ENCODE results near the gene ODF2. TPM values are rescaled to one million over a fixed set of nuclear protein-coding genes. Genes with fewer than 3 reads are reported as not detected.
"Not testable (repeated sequence)": the region's sequence is repeated elsewhere in the genome, so short reads cannot be mapped to it uniquely, and the experiment has no call there.

The ODF2 gene
- polyA plus RNA-seq, 3 donors, result 9.9 to 17.2 (median 15.0) TPM

DNA sequence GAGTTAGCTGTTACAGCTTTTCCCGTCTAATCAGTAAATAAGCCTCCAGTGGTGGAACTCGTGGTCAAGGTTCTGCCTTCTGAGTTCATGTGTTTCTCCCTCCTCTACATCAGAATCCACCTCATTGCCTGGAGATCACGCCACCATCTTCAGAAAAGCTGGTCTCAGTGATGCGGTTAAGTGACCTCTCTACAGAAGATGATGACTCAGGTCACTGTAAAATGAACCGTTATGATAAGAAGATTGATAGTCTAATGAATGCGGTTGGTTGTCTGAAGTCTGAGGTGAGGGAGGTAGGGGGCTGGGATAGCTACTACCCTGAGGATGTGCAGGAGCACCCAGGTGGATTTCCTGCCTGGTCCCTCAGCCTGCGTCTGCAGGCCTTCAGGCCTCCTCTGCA, 13.3 kb downstream of the ODF2 start:
- no peak overlapping the region for H3K27ac ChIP-seq (ENCODE audit: low read depth, low read length)
- WGBS, 3 donors, result 85 to 93% (median 92%) methylated on average over 7 of the region's 7 CpGs

DNA sequence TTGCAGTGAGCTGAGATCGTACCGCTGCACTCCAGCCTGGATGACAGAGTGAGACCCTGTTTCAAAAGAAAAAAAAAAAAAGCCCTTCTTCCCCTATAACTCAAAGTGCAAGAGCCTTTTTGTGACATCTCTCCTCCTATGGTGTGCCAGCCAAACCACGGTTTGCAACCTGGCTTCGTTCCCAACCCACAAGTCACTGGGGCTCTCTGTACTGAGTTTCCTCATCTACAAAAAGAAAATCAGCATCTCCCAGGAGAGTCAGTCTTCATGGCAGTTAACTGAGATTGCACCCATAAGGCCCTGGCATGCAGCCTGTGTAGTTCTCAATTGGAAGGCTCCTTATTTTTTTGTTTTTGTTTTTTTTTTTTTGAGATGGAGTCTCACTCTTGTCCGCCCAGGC, 14.8 kb downstream of the ODF2 start:
- WGBS, 3 donors, result 44 to 79% (median 49%) methylated on average over 5 of the region's 5 CpGs

DNA sequence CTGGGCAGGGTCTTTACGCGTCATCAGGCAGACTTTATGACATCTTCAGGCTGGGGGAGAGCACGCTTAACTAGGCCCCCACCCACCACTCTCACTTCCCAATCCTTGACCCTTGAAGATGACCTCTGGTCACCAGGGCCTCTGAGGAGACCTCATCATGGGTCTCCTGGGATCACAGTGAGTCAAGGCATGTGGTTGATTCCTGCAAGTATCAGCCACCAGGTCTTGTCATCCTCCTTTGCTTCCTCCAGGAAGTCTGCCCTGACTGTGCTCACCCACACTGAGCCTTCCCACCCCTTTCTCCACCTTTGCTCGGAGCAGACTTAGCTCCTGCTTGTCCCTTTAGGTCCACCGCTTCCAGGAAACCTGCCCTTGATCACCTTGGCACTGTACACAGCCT, 17.3 kb downstream of the ODF2 start:
- 95 to 100% (median 97%) methylated on average over 5 of the region's 5 CpGs for WGBS, 3 donors
- H3K27ac ChIP-seq (ENCODE audit: low read depth, low read length), result no peak overlapping the region

More for the DNA sequence above, 14.8 kb downstream of the ODF2 start:
- no peak overlapping the region for H3K27ac ChIP-seq (ENCODE audit: low read depth, low read length)

DNA sequence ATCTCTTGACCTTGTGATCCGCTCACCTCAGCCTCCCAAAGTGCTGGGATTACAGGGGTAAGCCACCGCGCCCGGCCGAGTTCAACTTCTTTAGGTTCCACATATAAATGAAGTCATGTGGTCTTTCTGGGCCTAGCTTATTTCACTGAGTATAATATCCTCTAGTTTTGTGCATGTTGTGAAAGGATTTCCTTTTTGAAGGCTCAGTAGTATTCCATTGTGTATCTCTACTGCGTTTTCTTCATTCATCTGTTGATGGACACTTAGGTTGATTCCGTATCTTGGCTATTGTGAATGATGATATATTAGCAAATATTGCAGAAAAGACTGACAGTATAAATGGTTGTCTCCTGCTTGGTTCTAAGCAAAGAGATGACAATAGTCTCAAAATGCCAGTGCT, 20.1 kb downstream of the ODF2 start:
- WGBS, 3 donors, result 97 to 99% (median 98%) methylated on average over 7 of the region's 7 CpGs
- H3K27ac ChIP-seq (ENCODE audit: low read depth, low read length), result no peak overlapping the region

DNA sequence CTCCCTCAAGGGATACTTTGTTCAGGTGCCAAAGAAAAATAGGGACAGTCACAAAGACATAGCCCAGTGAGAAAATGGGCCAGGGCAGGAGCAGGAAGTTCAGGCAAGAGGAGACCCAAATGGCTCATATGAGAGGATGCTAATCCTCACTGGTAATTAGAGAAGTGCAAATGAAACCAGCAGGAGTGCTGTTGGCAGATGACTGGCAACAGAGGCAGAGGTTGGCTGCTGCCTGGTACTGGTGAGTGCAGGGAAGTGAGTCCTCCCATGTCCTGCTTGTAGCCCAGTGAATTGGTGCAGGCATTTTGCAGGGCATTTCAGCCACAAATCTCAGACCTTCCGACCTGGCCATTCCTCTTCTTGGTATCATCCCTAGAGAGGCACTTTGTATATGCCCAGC, 23.5 kb downstream of the ODF2 start:
- no peak overlapping the region for H3K27ac ChIP-seq (ENCODE audit: low read depth, low read length)
- WGBS, 3 donors, result 92 to 100% (median 100%) methylated on average over 1 of the region's 1 CpG

DNA sequence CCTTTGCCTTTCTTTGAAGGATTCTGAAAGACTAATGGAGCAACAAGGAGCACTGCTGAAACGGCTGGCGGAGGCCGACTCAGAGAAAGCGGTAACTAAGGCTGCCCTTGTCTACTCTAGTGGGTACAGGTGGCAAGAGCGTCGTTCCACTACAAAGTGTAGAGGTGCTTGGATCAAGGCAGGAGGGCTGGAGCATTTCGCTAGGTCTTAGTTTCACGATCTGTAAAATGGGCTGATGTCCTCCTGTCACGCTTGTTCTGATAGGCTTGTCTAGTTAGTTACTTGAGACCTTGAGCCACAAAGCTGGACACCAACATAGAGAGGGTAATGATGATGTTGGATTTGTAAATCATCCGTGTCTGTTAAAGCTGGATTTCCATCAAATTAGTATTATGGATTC, 25.8 kb downstream of the ODF2 start:
- H3K27ac ChIP-seq (ENCODE audit: low read depth, low read length), result no peak overlapping the region
- WGBS, 3 donors, result 97 to 98% (median 98%) methylated on average over 10 of the region's 10 CpGs

DNA sequence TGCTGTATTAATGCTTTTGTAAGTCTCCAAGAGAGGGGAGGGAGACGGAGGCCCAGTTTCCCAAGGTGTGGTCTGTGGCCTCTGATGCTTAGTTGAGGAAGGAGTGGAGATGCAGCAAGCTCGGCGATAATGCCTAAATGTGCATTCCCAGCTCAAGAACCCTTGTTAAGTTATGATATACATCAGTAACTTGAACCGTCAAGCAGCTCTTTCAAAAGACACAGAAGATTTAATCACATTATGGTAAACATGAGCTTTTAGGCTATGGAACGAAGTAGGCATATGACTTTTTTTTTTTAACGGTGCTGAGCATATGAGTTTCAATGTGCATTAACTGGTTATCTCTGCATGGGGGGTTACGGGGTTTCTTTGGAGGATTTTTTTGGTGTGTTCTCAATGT, 26.4 kb downstream of the ODF2 start:
- 94 to 98% (median 97%) methylated on average over 7 of the region's 7 CpGs for WGBS, 3 donors
- H3K27ac ChIP-seq (ENCODE audit: low read depth, low read length), result no peak overlapping the region

DNA sequence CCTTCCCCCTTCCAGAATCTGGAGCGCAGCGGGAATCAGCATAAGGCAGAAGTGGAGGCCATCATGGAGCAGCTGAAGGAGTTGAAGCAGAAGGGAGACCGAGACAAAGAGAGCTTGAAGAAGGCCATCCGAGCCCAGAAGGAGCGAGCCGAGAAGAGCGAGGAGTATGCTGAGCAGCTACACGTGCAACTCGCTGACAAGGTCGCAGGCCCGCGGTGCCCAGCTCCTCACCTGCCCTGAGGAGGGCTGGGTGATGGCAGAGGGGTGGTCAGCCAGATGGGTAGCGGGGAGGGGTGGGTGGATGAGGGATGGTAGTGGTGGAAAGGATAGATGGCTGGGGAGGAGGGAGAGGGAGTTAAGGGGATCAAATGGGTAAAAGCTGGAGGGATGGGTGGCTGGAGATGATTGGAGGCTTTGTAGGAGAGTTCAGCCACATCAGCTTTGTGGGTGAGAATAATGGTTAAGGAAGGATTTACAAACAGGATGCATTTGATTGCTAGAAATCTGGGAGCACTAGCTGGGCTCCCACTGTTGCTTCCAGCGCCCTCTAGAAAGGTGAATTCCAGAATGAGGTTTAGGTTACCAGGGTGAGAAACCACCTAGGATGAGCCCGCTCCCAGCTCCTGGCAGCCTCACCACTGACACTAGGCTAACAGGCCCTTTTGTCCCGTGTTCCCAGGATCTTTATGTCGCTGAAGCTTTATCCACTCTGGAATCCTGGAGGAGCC, 29.0 kb downstream of the ODF2 start:
- H3K27ac ChIP-seq (ENCODE audit: low read depth, low read length), result no peak overlapping the region
- WGBS, 3 donors, result 92 to 96% (median 94%) methylated on average over 17 of the region's 17 CpGs

DNA sequence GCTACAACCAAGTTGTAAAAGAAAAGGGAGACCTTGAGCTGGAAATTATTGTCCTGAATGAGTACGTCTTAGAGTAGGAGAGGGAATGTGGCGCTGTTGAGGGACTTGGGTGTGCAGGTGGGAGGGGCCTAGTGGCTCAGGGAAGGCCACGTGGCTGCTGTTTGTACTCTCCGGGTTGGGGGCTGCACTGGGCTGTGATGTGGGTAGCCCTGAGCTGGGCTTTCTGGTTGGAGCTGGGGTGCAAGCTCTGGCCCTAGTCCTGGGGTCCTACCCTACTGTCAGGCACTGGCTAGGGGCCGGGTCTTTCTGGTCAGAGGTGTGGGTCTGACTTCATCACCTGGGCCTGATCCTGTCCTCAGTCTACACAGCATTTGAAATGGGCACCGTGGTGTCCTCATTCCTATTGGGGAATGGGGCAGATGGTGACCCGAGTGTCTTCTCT, 29.6 kb downstream of the ODF2 start:
- 72 to 91% (median 81%) methylated on average over 7 of the region's 7 CpGs for WGBS, 3 donors
- H3K27ac ChIP-seq (ENCODE audit: low read depth, low read length), result no peak overlapping the region

DNA sequence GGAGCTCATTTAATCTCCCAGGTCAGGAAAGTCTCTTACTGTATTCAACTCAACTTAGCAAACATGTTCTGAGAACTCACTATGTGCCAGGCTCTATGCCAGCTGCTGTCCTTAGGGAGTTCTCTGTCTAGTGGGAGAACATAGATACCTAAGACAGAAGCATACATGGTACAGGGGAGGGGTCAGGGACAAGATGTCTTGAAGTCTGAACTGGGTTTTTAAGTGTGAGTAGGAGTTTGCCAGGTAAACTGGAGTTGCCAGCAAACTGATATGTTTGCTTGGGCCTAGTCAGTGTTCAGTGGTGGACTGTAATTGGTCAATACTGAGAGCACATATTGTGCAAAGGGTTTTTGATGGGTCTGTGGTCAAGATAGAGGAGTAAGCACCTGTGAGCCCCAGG, 30.4 kb downstream of the ODF2 start:
- no peak overlapping the region for H3K27ac ChIP-seq (ENCODE audit: low read depth, low read length)

DNA sequence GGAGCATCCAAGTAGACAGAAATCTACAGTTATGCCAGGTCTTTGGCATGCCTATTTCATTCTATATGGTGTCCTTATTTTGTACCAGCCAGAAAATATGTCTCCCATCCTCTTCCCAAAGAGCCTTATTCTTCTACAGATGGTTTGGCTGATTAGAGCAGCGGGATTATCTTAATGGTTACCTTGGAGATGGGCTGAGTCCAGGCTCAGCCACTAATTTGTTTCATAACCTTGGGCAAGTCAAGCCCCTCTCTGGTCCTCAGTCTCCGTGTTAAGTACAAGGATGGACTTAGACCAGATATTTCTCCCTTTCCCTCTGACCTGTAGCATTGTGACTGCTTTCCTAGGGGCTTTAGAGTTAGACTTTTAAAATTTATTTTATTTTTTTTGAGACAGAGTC, 37.6 kb downstream of the ODF2 start:
- no peak overlapping the region for H3K27ac ChIP-seq (ENCODE audit: low read depth, low read length)
- 90 to 96% (median 92%) methylated on average over 2 of the region's 2 CpGs for WGBS, 3 donors

DNA sequence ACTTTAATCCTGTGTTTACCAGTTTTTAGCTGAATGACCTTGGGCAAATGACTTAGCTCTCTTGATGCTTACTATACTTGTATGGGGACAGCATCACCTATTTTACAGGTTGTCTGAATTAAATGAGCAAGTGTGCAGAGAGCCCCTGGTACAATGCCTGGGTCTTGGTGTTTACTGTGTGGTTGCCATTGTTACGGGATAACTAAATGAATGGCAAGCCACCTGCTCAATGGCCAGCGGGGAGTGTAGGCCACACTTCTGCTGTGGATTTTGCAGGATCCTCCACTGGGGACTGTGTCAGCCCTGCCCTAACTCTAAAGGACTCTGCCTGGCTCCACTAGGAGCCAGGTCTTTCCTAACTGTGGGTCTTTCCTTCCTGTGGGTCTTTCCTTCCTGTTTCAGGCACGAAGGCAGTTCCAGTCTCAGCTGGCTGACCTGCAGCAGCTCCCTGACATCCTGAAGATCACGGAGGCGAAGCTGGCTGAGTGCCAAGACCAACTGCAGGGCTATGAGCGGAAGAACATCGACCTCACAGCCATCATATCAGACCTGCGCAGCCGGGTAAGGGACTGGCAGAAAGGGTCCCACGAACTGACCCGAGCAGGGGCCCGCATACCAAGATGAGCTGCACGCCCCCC, 38.4 kb downstream of the ODF2 start:
- WGBS, 3 donors, result 21 to 51% (median 25%) methylated on average over 13 of the region's 13 CpGs
- no peak overlapping the region for H3K27ac ChIP-seq (ENCODE audit: low read depth, low read length)

DNA sequence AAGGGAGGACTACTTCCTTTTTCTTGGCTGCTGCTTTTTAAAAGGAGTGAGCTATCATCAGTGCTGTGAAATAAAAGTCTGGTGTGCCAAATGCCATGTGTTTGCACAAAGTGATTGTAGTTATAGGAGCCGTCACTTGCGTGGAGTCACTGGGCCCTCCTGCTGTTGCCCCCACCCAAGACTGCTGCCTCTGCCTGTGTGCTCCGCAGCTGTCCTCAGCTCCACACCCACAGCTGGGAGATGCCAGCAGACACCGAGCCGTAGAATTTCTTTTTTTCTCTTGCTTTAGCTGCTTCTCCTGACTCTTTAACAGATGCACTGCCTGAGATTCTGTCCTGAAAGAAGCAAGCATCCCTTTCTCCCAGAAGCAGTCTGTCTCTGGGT, 38.9 kb downstream of the ODF2 start:
- no peak overlapping the region for H3K27ac ChIP-seq (ENCODE audit: low read depth, low read length)
- WGBS, 3 donors, result 34 to 53% (median 37%) methylated on average over 5 of the region's 5 CpGs

DNA sequence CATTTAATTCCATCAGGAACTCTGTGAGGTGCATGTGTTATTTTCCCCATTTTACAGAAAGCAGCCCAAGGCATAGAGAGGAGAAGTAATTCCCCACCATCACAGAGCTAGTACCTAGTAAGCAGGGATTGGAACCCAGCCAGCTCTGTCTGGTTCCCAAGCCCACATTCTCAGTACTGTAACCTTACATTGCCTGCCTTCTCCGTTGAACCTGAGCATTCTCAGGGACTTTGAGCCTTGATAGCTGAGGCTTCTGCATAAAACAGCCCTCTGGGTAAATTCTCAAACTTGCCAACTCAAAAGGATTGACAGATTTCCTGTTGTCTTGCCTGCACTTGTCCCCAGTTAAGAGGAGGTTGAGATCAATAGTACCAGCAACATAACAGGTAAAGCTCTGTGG, 39.5 kb downstream of the ODF2 start:
- 22 to 47% (median 26%) methylated on average over 1 of the region's 1 CpG for WGBS, 3 donors
- no peak overlapping the region for H3K27ac ChIP-seq (ENCODE audit: low read depth, low read length)

DNA sequence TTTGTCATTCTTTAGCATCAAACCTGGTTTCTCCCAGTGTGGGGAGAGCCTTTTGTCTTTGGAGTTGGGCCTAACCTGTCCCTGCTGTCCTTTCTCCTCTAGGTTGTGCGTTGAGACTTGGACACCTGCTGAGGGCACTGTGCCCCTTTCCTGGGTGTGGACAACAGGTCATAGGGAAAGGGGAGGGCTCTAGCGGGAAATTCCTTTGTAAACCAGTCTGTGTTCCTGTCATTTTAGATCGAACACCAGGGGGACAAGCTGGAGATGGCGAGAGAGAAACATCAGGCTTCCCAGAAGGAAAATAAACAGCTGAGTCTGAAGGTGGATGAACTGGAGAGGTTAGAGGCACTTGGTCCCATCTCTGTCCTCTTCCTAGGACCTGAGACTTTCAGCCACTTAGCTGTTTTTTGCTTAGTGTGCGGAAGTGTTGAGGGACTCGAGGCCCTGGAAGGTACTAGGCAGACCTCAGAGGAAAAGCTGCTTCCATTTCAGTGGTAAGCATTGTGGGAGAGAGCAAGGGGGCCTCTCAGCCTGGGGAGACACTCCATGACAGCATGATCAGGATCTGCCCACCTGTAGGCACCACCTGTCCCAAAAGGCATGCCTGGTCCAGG, 40.1 kb downstream of the ODF2 start:
- no peak overlapping the region for H3K27ac ChIP-seq (ENCODE audit: low read depth, low read length)
- 77 to 82% (median 79%) methylated on average over 6 of the region's 6 CpGs for WGBS, 3 donors

DNA sequence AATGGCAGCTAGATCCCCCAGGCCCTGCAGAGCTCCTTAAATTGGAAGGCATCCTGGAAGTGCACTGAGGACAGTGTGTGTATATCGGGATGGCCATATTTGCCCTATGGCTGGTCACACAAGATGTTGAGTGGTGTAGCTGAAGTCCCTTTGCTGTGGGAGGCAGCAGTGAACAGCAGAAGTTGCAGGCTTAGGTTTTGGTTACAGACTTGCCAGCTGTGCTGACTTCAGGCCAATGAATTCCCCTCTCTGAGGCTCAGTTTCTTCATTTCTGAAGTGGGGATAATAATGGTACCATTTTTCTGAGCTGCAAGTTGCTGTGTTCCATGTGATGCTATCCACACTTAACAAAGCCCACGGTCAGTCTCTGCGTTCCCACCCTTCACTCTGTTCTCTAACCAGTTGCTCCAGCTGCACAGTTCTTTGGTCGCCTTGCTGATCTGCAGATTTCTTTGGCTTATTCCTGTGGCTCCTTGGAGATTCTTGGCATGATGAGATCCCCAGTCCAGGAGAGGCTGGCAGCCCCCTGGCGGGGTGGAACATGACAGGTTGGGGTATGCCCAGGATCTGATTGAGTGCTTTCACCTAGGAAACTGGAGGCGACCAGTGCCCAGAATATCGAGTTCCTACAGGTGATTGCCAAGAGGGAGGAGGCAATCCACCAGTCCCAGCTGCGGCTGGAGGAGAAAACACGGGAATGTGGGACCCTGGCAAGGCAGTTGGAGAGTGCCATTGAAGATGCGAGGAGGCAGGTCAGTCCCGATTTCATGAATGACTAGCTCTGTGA, 42.2 kb downstream of the ODF2 start:
- 93 to 97% (median 96%) methylated on average over 11 of the region's 11 CpGs for WGBS, 3 donors
- H3K27ac ChIP-seq (ENCODE audit: low read depth, low read length), result no peak overlapping the region

DNA sequence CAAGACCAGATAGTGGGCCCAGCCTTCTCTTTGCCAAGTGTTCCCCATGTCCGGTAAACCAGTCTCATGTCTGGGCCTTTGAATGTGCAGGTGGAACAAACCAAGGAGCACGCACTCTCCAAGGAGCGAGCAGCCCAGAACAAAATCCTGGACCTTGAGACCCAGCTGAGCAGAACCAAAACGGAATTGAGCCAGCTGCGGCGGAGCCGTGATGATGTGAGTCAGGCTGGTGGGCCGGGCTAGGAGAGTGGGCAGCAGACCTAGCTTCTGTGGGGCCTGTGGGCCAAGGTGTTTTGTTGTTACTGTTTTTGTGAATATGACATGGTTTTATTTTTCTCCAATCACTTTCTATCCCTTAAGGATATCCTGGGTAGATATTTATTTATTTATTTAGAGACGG, 43.1 kb downstream of the ODF2 start:
- H3K27ac ChIP-seq (ENCODE audit: low read depth, low read length), result no peak overlapping the region
- 95 to 96% (median 96%) methylated on average over 9 of the region's 9 CpGs for WGBS, 3 donors

DNA sequence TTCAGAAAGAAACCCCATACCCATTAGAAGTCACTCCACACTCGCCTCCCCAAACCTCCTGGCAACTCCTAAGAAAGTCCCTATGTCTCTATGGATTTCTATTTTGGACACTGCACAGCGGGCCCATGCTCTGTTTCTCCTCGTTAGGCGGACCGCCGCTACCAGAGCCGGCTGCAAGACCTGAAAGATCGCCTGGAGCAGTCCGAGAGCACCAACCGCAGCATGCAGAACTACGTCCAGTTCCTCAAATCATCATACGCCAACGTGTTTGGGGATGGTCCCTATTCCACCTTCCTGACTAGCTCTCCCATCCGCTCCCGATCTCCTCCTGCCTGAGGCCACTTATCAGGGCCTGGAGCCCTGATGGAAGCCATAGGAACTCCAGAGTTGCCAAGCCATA, 44.1 kb downstream of the ODF2 start:
- H3K27ac ChIP-seq (ENCODE audit: low read depth, low read length), result no peak overlapping the region
- WGBS, 3 donors, result 93 to 94% (median 94%) methylated on average over 15 of the region's 15 CpGs

DNA sequence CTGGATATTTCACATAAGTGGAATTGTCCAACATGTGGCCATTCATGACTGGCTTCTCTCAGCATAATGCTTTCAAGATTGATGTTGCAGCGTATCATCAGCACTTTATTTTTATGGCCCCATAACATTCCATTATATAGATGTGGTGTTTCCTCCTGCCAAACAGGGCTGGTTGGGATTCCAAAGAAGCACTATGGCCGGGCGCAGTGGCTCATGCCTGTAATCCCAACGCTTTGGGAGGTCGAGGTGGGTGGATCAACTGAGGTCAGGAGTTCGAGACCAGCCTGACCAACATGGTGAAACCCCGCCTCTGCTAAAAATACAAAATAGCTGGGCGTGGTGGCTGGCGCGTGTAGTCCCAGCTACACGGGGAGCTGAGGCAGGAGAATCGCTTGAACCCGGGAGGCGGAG, 47.6 kb downstream of the ODF2 start:
- 59 to 72% (median 64%) methylated on average over 14 of the region's 14 CpGs for WGBS, 3 donors

More for the DNA sequence above, 47.6 kb downstream of the ODF2 start:
- H3K27ac ChIP-seq (ENCODE audit: low read depth, low read length), result not testable (repeated sequence)

All from adipose tissue (tissue), 3 donors.